Measurements from ENCODE around the gene CACNB2. TPM values are rescaled to one million over a fixed set of nuclear protein-coding genes. Genes with fewer than 3 reads are reported as not detected.

Gene CACNB2
- total and polyA plus RNA-seq, 2 donors (not counting 3 experiments of a cell fraction or from before 2014, with no cell fraction given), result not detected

GRCh38 chr10:18399158-18399557 is 258.9 kb downstream of the CACNB2 start:
- no peaks in the 10 kb centered on the region for H3K4me1 ChIP-seq (ENCODE audit: control insufficient read depth, extremely low read depth, insufficient read depth, low read length)

More at GRCh38 chr10:18399158-18399557, 258.9 kb downstream of the CACNB2 start:
- dilution Hi-C loops (cut with MboI; ENCODE audit: extremely low pct_ligation_motif_present, low sequenced_read_pairs), result no loop called here
- no peaks in the 10 kb centered on the region for H3K36me3 ChIP-seq (ENCODE audit: control insufficient read depth in 2 of 2, extremely low read depth in 1 of 2, insufficient read depth in 2 of 2, low read length in 2 of 2)
- CTCF ChIA-PET, result no interaction called here
- TF ChIP-seq MYC (IDR thresholded peaks at IDR 0.05; ENCODE audit: low read depth, low read length) (no peak), GATA2 (IDR thresholded peaks at IDR 0.05; ENCODE audit: insufficient read depth, insufficient read length, low read depth, low read length) (no peak), POLR2AphosphoS5 (IDR thresholded peaks at IDR 0.05; ENCODE audit: insufficient read depth, low read depth, low read length) (no peak), MAX (IDR thresholded peaks at IDR 0.05; ENCODE audit: insufficient read depth, insufficient read length) (no peak), EZH2 (IDR thresholded peaks at IDR 0.05; ENCODE audit: borderline replicate concordance, low read depth, low read length, severe bottlenecking) (no peak), POLR2A (IDR thresholded peaks at IDR 0.05; ENCODE audit: low read depth, low read length) (no peak), FOS (IDR thresholded peaks at IDR 0.05; ENCODE audit: borderline replicate concordance, insufficient read depth, low read length) (no peak), JUN (IDR thresholded peaks at IDR 0.05; ENCODE audit: borderline replicate concordance, insufficient read depth, insufficient read length, low read depth) (no peak)
- TF ChIP-seq, protein P1, sequence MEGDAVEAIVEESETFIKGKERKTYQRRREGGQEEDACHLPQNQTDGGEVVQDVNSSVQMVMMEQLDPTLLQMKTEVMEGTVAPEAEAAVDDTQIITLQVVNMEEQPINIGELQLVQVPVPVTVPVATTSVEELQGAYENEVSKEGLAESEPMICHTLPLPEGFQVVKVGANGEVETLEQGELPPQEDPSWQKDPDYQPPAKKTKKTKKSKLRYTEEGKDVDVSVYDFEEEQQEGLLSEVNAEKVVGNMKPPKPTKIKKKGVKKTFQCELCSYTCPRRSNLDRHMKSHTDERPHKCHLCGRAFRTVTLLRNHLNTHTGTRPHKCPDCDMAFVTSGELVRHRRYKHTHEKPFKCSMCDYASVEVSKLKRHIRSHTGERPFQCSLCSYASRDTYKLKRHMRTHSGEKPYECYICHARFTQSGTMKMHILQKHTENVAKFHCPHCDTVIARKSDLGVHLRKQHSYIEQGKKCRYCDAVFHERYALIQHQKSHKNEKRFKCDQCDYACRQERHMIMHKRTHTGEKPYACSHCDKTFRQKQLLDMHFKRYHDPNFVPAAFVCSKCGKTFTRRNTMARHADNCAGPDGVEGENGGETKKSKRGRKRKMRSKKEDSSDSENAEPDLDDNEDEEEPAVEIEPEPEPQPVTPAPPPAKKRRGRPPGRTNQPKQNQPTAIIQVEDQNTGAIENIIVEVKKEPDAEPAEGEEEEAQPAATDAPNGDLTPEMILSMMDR (IDR thresholded peaks at IDR 0.05; ENCODE audit: extremely low read depth in 1 of 2, insufficient read depth in 1 of 2, low read depth in 1 of 2, low read length in 2 of 2), result no peak
- POLR2A ChIA-PET, result no interaction called here
- H3K4me2 ChIP-seq (ENCODE audit: insufficient read depth, low read length), result no peak overlapping the region
- no peaks in the 10 kb centered on the region for H4K20me1 ChIP-seq (replicated peaks; ENCODE audit: control insufficient read depth, extremely low read depth, insufficient read depth, low read length)
- no peak for FAIRE-seq
- H3K9me3 ChIP-seq (replicated peaks; ENCODE audit: control insufficient read depth, insufficient read depth, low read length), result no peaks in the 10 kb centered on the region
- no peaks in the 10 kb centered on the region for H3K79me2 ChIP-seq (ENCODE audit: control insufficient read depth, insufficient read depth, low read length)
- no TSS peak for BruUV-seq (replicated peaks)
- no peak for DNase-seq (ENCODE audit: low read depth, low spot score)
- no peak overlapping the region for H3K9ac ChIP-seq (replicated peaks; ENCODE audit: extremely low read depth, insufficient read depth, low read length)
- no peak overlapping the region for H3K27ac ChIP-seq (ENCODE audit: insufficient read depth, low read depth, low read length)
- no peak overlapping the region for H3K4me3 ChIP-seq (replicated peaks in 1 of 3; ENCODE audit: insufficient read depth in 1 of 3, low read depth in 1 of 3, low read length in 3 of 3)
- no peak overlapping the region for H2AFZ ChIP-seq (ENCODE audit: low read depth, low read length)
- intact Hi-C loops (cut with micrococcal nuclease), result no loop called here
- no peaks in the 10 kb centered on the region for H3K9me1 ChIP-seq (replicated peaks; ENCODE audit: control insufficient read depth, extremely low read depth, insufficient read depth, low read length)
- H3K27me3 ChIP-seq (ENCODE audit: control insufficient read depth in 2 of 2, insufficient read depth in 2 of 2, low read length in 2 of 2), result no peaks in the 10 kb centered on the region

All from endothelial cell of umbilical vein (primary cell).